IMR-90 (cell line): Measurements from ENCODE around the gene SVIL. TPM values are rescaled to one million over a fixed set of nuclear protein-coding genes. Genes with fewer than 3 reads are reported as not detected.

Experiments used
- ATAC-seq: fragments of 200-7000 bp; cut with Tn5 transposase; 2 replicates; pipeline ENCODE4 v1.9.1; 2020; ENCODE audit warnings: low read depth, mild to moderate bottlenecking, moderate library complexity
- BruUV-seq: library from RNA; stranded (reverse); fragments of 400-500 nt; replicated peaks from 2 replicates; lab custom pipeline; 2021; lab: Mats Ljungman, UMichigan
- CTCF ChIA-PET: fragments of 300-600 bp; formaldehyde crosslinking; extraction: SDS; loops from one replicate; lab custom pipeline; 2021; ENCODE audit warnings: antibody characterized with exemption; lab: Yijun Ruan, JAX
- POLR2A ChIA-PET: fragments of 300-600 bp; sonication (Branson Sonifier 250); formaldehyde crosslinking; loops from one replicate; lab custom pipeline; 2022; ENCODE audit warnings: antibody characterized with exemption; ENCODE audit not compliant: unreplicated experiment; lab: Charles Lee
- DNase-seq: peaks from one replicate; pipeline ENCODE4 v3.0.0; 2013
- H2AFZ ChIP-seq: replicated peaks from 2 replicates; pipeline ENCODE3; 2013; ENCODE audit warnings: low read length, mild to moderate bottlenecking; ENCODE audit not compliant: poor library complexity
- H2AK5ac ChIP-seq: 2 replicates; pipeline ENCODE4 v1.6.1; 2013; ENCODE audit warnings: low read depth, low read length, inconsistent platforms
- H2AK9ac ChIP-seq: replicated peaks from 2 replicates; pipeline ENCODE3; 2013; ENCODE audit warnings: mild to moderate bottlenecking, low read depth, low read length, moderate library complexity; ENCODE audit not compliant: poor library complexity
- H2BK120ac ChIP-seq: 2 replicates; pipeline ENCODE4 v1.6.1; 2013; ENCODE audit warnings: low read depth, low read length, inconsistent platforms
- H2BK15ac ChIP-seq: 3 replicates; pipeline ENCODE4 v1.6.1; 2013; ENCODE audit warnings: low read depth, low read length, inconsistent platforms
- H2BK20ac ChIP-seq: 2 replicates; pipeline ENCODE4 v1.6.1; 2013; ENCODE audit warnings: low read depth, mild to moderate bottlenecking, inconsistent platforms, low read length, moderate library complexity
- H2BK5ac ChIP-seq: 2 replicates; pipeline ENCODE4 v1.6.1; 2013; ENCODE audit warnings: mild to moderate bottlenecking, low read depth, low read length, inconsistent platforms; ENCODE audit not compliant: poor library complexity, severe bottlenecking
- H3K14ac ChIP-seq: replicated peaks from 2 replicates; pipeline ENCODE4 v1.6.1; 2013; ENCODE audit warnings: low read depth, low read length, inconsistent platforms
- H3K18ac ChIP-seq: 2 replicates; pipeline ENCODE4 v1.6.1; 2013; ENCODE audit warnings: low read depth, low read length, control low read depth
- H3K23ac ChIP-seq: 2 replicates; pipeline ENCODE4 v1.6.1; 2013; ENCODE audit warnings: low read depth, low read length, inconsistent platforms
- H3K27ac ChIP-seq: 2 replicates; pipeline ENCODE4 v1.5.1; 2013; ENCODE audit warnings: mild to moderate bottlenecking, control low read depth, low read length; ENCODE audit not compliant: insufficient read depth
- H3K27me3 ChIP-seq: 2 replicates; pipeline ENCODE4 v1.6.1; 2013; ENCODE audit warnings: low read length; ENCODE audit not compliant: control insufficient read depth, insufficient read depth
- H3K36me3 ChIP-seq: 2 replicates; pipeline ENCODE4 v1.6.1; 2013; ENCODE audit warnings: low read length, mixed read lengths; ENCODE audit not compliant: control insufficient read depth, insufficient read depth
- H3K4ac ChIP-seq: 2 replicates; pipeline ENCODE4 v1.6.1; 2013; ENCODE audit warnings: low read depth, low read length, inconsistent platforms
- H3K4me1 ChIP-seq: 2 replicates; pipeline ENCODE4 v1.6.1; 2013; ENCODE audit warnings: low read length, mixed read lengths; ENCODE audit not compliant: control insufficient read depth, insufficient read depth
- H3K4me2 ChIP-seq: 2 replicates; pipeline ENCODE4 v1.6.1; 2013; ENCODE audit warnings: low read depth, mild to moderate bottlenecking, control low read depth, low read length, moderate library complexity
- H3K4me3 ChIP-seq: 2 replicates; pipeline ENCODE4 v1.5.1; 2013; ENCODE audit warnings: low read depth, mild to moderate bottlenecking, control low read depth, low read length, moderate library complexity; ENCODE audit not compliant: insufficient read depth
- H3K56ac ChIP-seq: 2 replicates; pipeline ENCODE4 v1.6.1; 2013; ENCODE audit warnings: low read length, inconsistent platforms; ENCODE audit not compliant: insufficient read depth; ENCODE audit errors: extremely low read depth
- H3K79me1 ChIP-seq, 2 experiments: 2 replicates each; pipeline ENCODE4 v1.6.1; 2013; ENCODE audit warnings: low read length in 2 of 2, inconsistent platforms in 1 of 2, low read depth in 1 of 2
- H3K9ac ChIP-seq: 2 replicates; pipeline ENCODE4 v1.6.1; 2013; ENCODE audit warnings: low read depth, low read length, control low read depth
- H3K9me1 ChIP-seq: 2 replicates; pipeline ENCODE4 v1.6.1; 2013; ENCODE audit warnings: low read length, inconsistent platforms; ENCODE audit not compliant: insufficient read depth
- H3K9me3 ChIP-seq: 2 replicates; pipeline ENCODE4 v1.6.1; 2013; ENCODE audit warnings: low read length; ENCODE audit not compliant: control insufficient read depth, insufficient read depth
- H4K20me1 ChIP-seq: 2 replicates; pipeline ENCODE4 v1.6.1; 2013; ENCODE audit warnings: low read length, inconsistent platforms; ENCODE audit not compliant: insufficient read depth
- H4K5ac ChIP-seq: 2 replicates; pipeline ENCODE4 v1.6.1; 2013; ENCODE audit warnings: mild to moderate bottlenecking, low read depth, low read length, control low read depth
- H4K8ac ChIP-seq, 2 experiments: 2 replicates each; pipeline ENCODE4 v1.6.1; 2013; ENCODE audit warnings: low read depth in 2 of 2, low read length in 2 of 2, control low read depth in 1 of 2, inconsistent platforms in 1 of 2
- H4K91ac ChIP-seq: 2 replicates; pipeline ENCODE4 v1.6.1; 2013; ENCODE audit warnings: low read depth, low read length, inconsistent platforms; ENCODE audit not compliant: insufficient read depth
- BHLHE40 ChIP-seq: fragments of 150-350 bp; IDR thresholded peaks from 2 replicates; pipeline ENCODE4 v1.6.1; 2016; ENCODE audit warnings: mild to moderate bottlenecking, low read depth, low read length
- CEBPB ChIP-seq: IDR thresholded peaks from 2 replicates; pipeline ENCODE4 v1.6.1; 2012; ENCODE audit warnings: low read depth, low read length, improper control_type of control experiment
- CHD1 ChIP-seq: IDR thresholded peaks from 2 replicates; pipeline ENCODE4 v1.6.1; 2012; ENCODE audit warnings: low read depth, low read length, improper control_type of control experiment
- CTCF ChIP-seq: conservative IDR thresholded peaks from 2 replicates; pipeline ENCODE4 v1.5.1; 2012; ENCODE audit warnings: mild to moderate bottlenecking, low read depth, low read length, improper control_type of control experiment
- ELK1 ChIP-seq: fragments of 150-350 bp; IDR thresholded peaks from 2 replicates; pipeline ENCODE4 v1.6.1; 2016; ENCODE audit warnings: low read depth, mild to moderate bottlenecking, low read length, moderate library complexity, borderline replicate concordance
- MAFK ChIP-seq: IDR thresholded peaks from 2 replicates; pipeline ENCODE4 v1.6.1; 2012; ENCODE audit warnings: low read depth, low read length, improper control_type of control experiment
- MAZ ChIP-seq: IDR thresholded peaks from 2 replicates; pipeline ENCODE4 v1.6.1; 2012; ENCODE audit warnings: low read depth, mild to moderate bottlenecking, low read length, improper control_type of control experiment, moderate library complexity, borderline replicate concordance
- MXI1 ChIP-seq: IDR thresholded peaks from 2 replicates; pipeline ENCODE4 v1.6.1; 2012; ENCODE audit warnings: low read depth, mild to moderate bottlenecking, low read length, moderate library complexity, borderline replicate concordance
- NFE2L2 ChIP-seq: fragments of 150-350 bp; IDR thresholded peaks from 2 replicates; pipeline ENCODE4 v1.6.1; 2016; ENCODE audit warnings: low read depth, mild to moderate bottlenecking, low read length
- RAD21 ChIP-seq: IDR thresholded peaks from 2 replicates; pipeline ENCODE4 v1.6.1; 2012; ENCODE audit warnings: low read length, improper control_type of control experiment
- RCOR1 ChIP-seq: IDR thresholded peaks from 2 replicates; pipeline ENCODE4 v1.6.1; 2012; ENCODE audit warnings: mild to moderate bottlenecking, low read length, improper control_type of control experiment; ENCODE audit not compliant: insufficient replicate concordance
- RFX5 ChIP-seq: IDR thresholded peaks from 2 replicates; pipeline ENCODE4 v1.8.0; 2012; ENCODE audit warnings: low read depth, mild to moderate bottlenecking, low read length, moderate library complexity
- USF2 ChIP-seq: fragments of 150-350 bp; IDR thresholded peaks from 2 replicates; pipeline ENCODE4 v1.6.1; 2017; ENCODE audit warnings: mild to moderate bottlenecking, antibody characterized with exemption, low read length, low read depth
- WGBS, 2 experiments: methylation state at CpG; one replicate each; pipeline versions ENCODE4 v1.1.5 to v1.1.7; 2013; ENCODE audit warnings: missing lambda C conversion rate in 2 of 2; ENCODE audit not compliant: insufficient read length in 1 of 2; ENCODE audit errors: extremely low coverage in 2 of 2; 5-methylcytosine and 5-hydroxymethylcytosine counted together
- dilution Hi-C: fragments of 300-500 bp; cut with HindIII; formaldehyde crosslinking; loops from one replicate; pipeline ENCODE4 v1.14.3; 2018; ENCODE audit warnings: low sequenced_read_pairs; ENCODE audit not compliant: unreplicated experiment
- in situ Hi-C: fragments of 300-500 bp; cut with MboI; formaldehyde crosslinking; loops from 3 replicates; pipeline ENCODE4 v1.14.3; 2019; ENCODE audit warnings: low sequenced_read_pairs, inconsistent platforms, mixed read lengths
- intact Hi-C: fragments of 100-400 bp; cut with micrococcal nuclease; formaldehyde crosslinking; loops from 2 replicates; pipeline ENCODE4 v1.10.0; 2022
- polyA plus RNA-seq, 3 experiments: library from polyadenylated mRNA; depleted of rRNA; stranded (reverse); fragments of >200 nt; gene quantifications; 2 replicates each; pipeline ENCODE4 v1.2.3, GENCODE V29; 2012; ENCODE audit warnings: low replicate concordance in 1 of 3
- total RNA-seq: library from RNA; depleted of rRNA; stranded (reverse); fragments of >200 nt; gene quantifications from 2 replicates; pipeline ENCODE4 v1.2.3, GENCODE V29; 2012

SVIL gene
- total and polyA plus RNA-seq, 2 of the 4 experiments (the other 2 are of a cell fraction), result 11.5 to 11.6 TPM

- no TSS peak for BruUV-seq
- peaks cover 25% of the 10 kb centered on the region for H3K36me3 ChIP-seq
Observed at GRCh38 chr10:29681676-29682448, 47.1 kb upstream of the SVIL start.

More at GRCh38 chr10:29681676-29682448, 47.1 kb upstream of the SVIL start:
- Histone ChIP-seq H3K23ac (no peak overlapping the region), H3K9me3 (no peaks in the 10 kb centered on the region), H2BK20ac (no peak overlapping the region), H4K20me1 (peaks cover 23% of the 10 kb centered on the region), H3K27ac (no peak overlapping the region), H3K56ac (no peak overlapping the region), H3K9ac (no peak overlapping the region), H3K4me2 (no peak overlapping the region), H3K14ac (0 out of 2 replicates have a peak overlapping the region, but pooled peaks have one; percentile 9), H3K18ac (no peak overlapping the region), H2BK120ac (no peak overlapping the region), H2BK5ac (no peak overlapping the region), H2AK5ac (peak overlapping the region; percentile 27; the same call in 1 of the 2 replicates), H4K91ac (no peak overlapping the region), H3K4ac (no peak overlapping the region), H2AFZ (no peak overlapping the region), H3K27me3 (no peaks in the 10 kb centered on the region), H2BK15ac (no peak overlapping the region), H3K9me1 (peaks cover 15% of the 10 kb centered on the region), H3K4me1 (no peaks in the 10 kb centered on the region), H4K8ac (no peak overlapping the region), H2AK9ac (no peak overlapping the region), H3K79me1 (peaks cover 20 to 53% of the 10 kb centered on the region in 2 experiments), H3K4me3 (no peak overlapping the region), H4K5ac (no peak overlapping the region)
- in situ Hi-C loops (no loop called here), dilution Hi-C loops (no loop called here), intact Hi-C loops (no loop called here)
- ChIA-PET POLR2A (no interaction called here), CTCF (no interaction called here)
- no peak; the same call in 1 of the 2 replicates for ATAC-seq
- WGBS, 2 experiments, result no CpG with 5 or more reads among the region's 9 CpGs
- TF ChIP-seq MXI1, result no peak
- TF ChIP-seq RCOR1, result no peak
- no peak for TF ChIP-seq BHLHE40
- no peak for TF ChIP-seq RFX5
- no peak for TF ChIP-seq MAFK
- TF ChIP-seq MAZ, result no peak
- no peak for TF ChIP-seq CTCF
- TF ChIP-seq USF2, result no peak
- no peak for TF ChIP-seq NFE2L2
- no peak for TF ChIP-seq CEBPB
- TF ChIP-seq ELK1, result no peak
- no peak for TF ChIP-seq RAD21
- no peak for TF ChIP-seq CHD1
- DNase-seq, result no peak
